Measurements from ENCODE around the gene LASP1NB.

Gene LASP1NB

DNA sequence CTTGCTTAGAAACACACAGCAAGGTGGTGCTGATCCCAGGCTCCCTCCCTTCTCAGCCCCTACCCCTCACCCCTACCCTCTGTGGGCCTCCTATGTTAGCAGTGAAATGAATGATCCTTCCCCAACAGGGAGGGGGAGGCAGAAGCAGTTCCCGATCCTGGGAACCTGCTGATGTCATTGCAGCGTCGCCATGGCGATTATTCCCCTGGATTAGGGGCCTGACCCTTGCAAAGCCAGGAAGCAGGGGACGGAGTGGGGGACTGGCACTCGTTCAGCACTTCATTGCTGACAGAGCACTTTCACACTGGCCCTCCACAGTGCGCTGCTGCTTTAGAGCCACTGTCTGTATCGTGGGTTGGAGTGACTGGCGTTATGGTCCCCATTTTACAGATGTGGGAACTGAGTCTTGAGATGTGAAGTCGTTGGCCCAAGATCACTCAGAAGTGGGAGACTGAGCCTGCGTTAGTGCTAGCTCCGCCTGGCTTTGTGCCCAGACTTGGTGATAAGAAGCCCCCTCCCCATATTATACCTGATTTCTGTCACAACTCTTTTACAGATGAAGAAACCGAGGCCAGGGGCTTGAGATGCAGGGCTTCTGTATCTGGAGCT is 29.0 kb upstream of the LASP1NB start:
- H3K4me3 ChIP-seq (ENCODE audit: low read depth, low read length), result no peak overlapping the region
- peak; percentile 81 for DNase-seq (ENCODE audit: low read depth)
- TF ChIP-seq, protein P1, sequence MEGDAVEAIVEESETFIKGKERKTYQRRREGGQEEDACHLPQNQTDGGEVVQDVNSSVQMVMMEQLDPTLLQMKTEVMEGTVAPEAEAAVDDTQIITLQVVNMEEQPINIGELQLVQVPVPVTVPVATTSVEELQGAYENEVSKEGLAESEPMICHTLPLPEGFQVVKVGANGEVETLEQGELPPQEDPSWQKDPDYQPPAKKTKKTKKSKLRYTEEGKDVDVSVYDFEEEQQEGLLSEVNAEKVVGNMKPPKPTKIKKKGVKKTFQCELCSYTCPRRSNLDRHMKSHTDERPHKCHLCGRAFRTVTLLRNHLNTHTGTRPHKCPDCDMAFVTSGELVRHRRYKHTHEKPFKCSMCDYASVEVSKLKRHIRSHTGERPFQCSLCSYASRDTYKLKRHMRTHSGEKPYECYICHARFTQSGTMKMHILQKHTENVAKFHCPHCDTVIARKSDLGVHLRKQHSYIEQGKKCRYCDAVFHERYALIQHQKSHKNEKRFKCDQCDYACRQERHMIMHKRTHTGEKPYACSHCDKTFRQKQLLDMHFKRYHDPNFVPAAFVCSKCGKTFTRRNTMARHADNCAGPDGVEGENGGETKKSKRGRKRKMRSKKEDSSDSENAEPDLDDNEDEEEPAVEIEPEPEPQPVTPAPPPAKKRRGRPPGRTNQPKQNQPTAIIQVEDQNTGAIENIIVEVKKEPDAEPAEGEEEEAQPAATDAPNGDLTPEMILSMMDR (IDR thresholded peaks at IDR 0.05; ENCODE audit: insufficient read depth, low read depth, low read length), result no peak

DNA sequence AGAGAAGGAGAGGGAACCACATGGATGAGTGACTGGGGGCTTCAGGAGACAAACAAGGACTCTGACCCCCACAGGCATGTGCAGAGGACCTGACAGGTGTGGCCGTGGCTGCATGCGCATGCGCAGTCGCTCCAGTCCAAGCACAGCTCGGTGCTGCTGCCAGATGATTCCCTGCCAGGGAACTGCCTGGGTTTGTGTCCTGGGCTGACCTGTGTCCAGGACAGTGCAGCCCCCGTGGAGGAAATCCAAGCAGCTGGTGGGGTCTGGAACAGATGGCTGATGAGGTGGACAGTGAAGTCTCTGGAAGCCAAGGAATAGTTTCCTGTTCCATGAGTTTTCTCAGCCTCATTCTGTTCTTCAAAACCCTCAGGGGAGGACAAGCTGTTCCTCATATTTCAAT is 28.2 kb upstream of the LASP1NB start:
- H3K4me3 ChIP-seq (ENCODE audit: low read depth, low read length), result no peak overlapping the region
- TF ChIP-seq, protein P1 (IDR thresholded peaks at IDR 0.05; ENCODE audit: insufficient read depth, low read depth, low read length), result no peak
- DNase-seq (ENCODE audit: low read depth), result peak; percentile 71

DNA sequence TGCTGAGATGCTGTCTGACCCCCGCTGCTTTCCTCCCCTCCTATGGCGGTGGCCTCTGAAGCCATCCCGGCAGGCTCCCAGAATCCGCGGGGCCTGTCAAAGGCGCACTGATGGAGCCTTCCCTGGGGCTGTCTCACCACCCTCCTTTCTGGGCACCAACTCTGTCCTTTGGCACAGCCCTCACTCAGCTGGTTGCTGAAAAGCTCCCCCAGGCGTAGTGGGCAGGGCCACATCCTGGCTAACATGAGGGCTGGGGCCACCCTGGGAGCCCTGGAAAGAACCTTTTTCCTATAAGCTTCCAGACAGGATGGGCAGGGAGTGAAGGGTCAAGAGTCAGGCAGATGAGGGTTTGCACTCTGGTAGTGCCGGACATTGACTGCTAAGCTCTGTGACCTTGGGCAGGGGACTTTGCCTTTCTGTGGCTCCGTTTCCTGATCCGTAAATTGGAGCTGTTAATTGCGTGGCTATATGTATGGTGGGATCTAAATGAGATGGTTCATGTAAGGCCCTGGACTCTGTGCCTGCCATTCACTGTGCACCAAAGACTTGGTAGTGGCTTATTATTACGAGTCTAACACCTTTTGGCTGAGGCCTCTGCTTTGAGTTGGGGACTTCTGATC is 27.6 kb upstream of the LASP1NB start:
- TF ChIP-seq, protein P1 (IDR thresholded peaks at IDR 0.05; ENCODE audit: insufficient read depth, low read depth, low read length), result no peak
- DNase-seq (ENCODE audit: low read depth), result no peak
- no peak overlapping the region for H3K4me3 ChIP-seq (ENCODE audit: low read depth, low read length)

DNA sequence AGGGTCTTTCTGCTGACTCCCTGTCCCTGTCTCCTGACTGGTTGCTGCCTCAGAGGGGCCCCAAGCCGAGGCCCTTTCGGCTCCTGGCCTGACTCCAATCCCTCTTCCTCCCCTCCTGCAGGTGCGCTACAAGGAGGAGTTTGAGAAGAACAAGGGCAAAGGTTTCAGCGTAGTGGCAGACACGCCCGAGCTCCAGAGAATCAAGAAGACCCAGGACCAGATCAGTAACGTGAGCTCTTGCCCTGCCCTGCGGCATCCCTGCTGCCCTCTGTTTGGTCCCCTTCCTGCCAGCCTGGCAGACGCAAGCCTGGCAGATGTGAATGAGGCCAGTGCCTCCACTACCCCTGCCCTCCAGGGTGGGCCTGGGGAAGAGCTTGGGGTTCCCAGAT is 27.1 kb upstream of the LASP1NB start:
- DNase-seq (ENCODE audit: low read depth), result no peak
- no peak overlapping the region for H3K4me3 ChIP-seq (ENCODE audit: low read depth, low read length)
- TF ChIP-seq, protein P1 (IDR thresholded peaks at IDR 0.05; ENCODE audit: insufficient read depth, low read depth, low read length), result no peak

DNA sequence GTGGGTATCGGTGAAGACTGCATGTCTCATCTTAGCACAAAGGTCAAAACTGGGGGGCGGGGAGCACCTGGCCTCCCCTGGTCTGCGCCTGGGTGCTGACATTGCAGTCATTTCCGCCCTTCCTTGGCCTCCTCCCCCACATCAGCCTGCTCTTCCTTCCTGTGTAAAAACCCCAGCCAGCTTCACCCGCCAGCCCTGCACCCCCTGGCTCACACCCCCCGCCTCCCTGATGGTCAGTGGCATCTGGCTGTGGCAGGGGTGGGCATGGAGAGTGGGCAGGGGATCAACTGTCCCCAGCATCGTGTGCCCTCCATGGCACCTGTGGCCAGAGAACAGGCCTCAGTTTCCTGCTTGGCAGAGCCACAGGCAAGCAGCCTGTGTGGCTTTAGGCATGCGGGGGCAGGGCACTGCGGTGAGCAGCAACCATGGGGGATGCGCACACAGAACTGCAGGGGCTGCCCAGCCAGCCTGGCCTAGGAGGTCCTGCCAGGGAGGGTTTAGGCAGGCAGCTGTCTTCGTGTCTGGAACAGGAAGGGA is 26.5 kb upstream of the LASP1NB start:
- no peak overlapping the region for H3K4me3 ChIP-seq (ENCODE audit: low read depth, low read length)
- TF ChIP-seq, protein P1 (IDR thresholded peaks at IDR 0.05; ENCODE audit: insufficient read depth, low read depth, low read length), result no peak
- no peak for DNase-seq (ENCODE audit: low read depth)

DNA sequence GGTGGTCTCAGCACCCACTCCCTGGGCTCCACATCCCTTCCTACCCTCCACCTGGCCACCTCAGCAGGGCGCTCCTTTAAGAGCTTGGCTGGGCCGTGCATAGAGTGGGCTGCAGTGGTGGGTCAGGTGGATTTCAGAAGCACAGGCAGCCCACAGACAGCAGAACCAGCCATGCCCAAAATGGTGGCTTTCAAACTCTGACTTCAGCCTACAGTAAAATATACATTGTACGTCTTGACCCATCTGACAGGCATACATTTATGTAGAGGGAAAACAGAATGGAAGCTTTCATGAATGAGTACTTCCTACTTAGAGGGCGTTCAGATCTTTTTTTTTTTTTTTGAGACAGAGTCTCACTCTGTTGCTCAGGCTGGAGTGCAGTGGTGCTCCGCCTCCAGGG is 26.0 kb upstream of the LASP1NB start:
- H3K4me3 ChIP-seq (ENCODE audit: low read depth, low read length), result no peak overlapping the region
- TF ChIP-seq, protein P1 (IDR thresholded peaks at IDR 0.05; ENCODE audit: insufficient read depth, low read depth, low read length), result no peak
- no peak for DNase-seq (ENCODE audit: low read depth)
